Measurements from ENCODE around the gene BTBD1. TPM values are rescaled to one million over a fixed set of nuclear protein-coding genes. Genes with fewer than 3 reads are reported as not detected.

The BTBD1 gene
- total RNA-seq, 1 donor from 2014 or later: 37.8 TPM

DNA sequence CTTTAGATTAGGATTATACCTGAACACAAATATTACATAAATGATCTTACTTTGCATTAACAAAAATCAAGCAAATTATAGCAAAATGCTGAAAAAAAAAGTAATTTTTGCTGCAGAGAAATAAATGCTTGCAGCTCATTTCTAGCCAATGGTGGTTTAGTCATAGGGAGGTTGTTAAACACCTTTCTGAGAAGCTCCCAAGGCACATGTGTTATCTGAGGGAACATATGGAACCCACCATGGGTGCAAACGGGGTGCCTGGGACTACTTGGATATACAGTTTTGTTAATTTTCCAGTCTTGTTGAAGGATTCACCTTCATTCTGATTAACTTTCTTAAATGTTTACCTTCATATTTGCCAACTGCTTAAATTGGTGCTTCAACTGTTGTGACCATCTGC, 90.0 kb downstream of the BTBD1 start:
- no peaks in the 10 kb centered on the region for H3K9me3 Mint-ChIP-seq
- no peaks in the 10 kb centered on the region for H3K4me1 Mint-ChIP-seq
- H3K4me3 Mint-ChIP-seq: no peak overlapping the region
- H3K27ac Mint-ChIP-seq (ENCODE audit: unreplicated experiment): no peak overlapping the region
- TF ChIP-seq, protein P1, sequence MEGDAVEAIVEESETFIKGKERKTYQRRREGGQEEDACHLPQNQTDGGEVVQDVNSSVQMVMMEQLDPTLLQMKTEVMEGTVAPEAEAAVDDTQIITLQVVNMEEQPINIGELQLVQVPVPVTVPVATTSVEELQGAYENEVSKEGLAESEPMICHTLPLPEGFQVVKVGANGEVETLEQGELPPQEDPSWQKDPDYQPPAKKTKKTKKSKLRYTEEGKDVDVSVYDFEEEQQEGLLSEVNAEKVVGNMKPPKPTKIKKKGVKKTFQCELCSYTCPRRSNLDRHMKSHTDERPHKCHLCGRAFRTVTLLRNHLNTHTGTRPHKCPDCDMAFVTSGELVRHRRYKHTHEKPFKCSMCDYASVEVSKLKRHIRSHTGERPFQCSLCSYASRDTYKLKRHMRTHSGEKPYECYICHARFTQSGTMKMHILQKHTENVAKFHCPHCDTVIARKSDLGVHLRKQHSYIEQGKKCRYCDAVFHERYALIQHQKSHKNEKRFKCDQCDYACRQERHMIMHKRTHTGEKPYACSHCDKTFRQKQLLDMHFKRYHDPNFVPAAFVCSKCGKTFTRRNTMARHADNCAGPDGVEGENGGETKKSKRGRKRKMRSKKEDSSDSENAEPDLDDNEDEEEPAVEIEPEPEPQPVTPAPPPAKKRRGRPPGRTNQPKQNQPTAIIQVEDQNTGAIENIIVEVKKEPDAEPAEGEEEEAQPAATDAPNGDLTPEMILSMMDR (conservative IDR thresholded peaks at IDR 0.05): no peak
- H3K27me3 Mint-ChIP-seq (ENCODE audit: low read depth): no peaks in the 10 kb centered on the region
- H3K36me3 Mint-ChIP-seq (ENCODE audit: low read depth): no peaks in the 10 kb centered on the region
- DNase-seq (ENCODE audit: low read depth, low spot score): no peak

DNA sequence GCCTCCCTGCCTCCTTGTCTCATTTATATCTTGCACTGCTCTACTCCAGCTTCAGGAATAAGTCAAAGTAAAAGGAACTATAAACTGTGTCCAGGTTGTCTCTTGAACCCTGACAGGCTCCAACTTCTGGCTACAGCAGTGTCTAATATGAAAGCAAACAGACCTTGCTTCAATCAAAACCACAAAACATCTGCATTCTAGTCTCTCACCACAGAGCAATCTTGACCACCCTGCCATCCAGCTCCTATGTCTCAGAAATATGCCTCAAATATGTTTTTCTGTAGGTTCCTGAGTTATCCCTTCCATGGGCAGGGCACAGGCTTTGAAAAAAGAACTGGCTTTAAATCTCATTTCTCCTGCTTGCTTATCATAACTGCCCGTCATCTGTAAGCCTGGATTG, 94.1 kb downstream of the BTBD1 start:
- Mint-ChIP-seq H3K9me3 (no peaks in the 10 kb centered on the region), H3K27ac (ENCODE audit: unreplicated experiment) (no peak overlapping the region), H3K4me3 (no peak overlapping the region), H3K36me3 (ENCODE audit: low read depth) (no peaks in the 10 kb centered on the region), H3K4me1 (no peaks in the 10 kb centered on the region), H3K27me3 (ENCODE audit: low read depth) (no peaks in the 10 kb centered on the region)
- TF ChIP-seq, protein P1 (conservative IDR thresholded peaks at IDR 0.05): no peak
- no peak for DNase-seq (ENCODE audit: low read depth, low spot score)

DNA sequence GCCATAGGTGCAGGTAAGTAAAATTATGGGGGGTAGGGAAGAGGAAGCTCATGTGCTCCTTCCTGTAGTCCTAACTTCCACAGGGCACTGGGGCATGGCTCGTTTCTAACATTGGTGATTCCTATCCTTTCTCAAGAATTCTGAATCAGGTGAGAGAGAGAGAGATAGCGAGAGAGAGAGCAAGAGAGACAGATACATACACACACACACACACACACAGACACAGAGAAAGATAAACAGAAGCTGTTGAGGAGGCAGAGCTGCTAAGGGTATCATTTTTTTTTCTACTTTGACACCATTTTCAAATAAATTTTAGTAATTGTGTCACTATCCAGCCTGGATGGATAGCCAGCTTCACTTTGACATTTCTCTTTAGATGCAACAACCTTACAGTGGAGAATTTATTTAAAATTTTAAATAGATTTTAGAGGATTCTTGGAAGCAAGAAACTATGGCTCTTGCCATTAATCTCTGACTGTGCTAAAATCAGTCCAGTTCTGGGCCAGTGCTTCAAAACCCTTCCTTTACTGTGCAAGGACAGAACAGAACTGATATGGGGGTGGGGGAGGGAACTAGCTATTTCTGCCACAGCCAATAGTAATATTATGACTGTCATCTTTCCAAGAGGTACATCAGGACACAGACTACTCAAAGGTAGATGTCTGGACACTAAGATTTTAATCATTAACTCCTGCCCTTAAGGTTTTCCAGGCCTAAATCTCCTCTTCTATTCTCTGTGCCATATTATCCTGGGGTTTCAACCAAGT, 95.7 kb downstream of the BTBD1 start:
- TF ChIP-seq, protein P1 (conservative IDR thresholded peaks at IDR 0.05): no peak
- Mint-ChIP-seq H3K4me3 (no peak overlapping the region), H3K36me3 (ENCODE audit: low read depth) (no peaks in the 10 kb centered on the region), H3K27me3 (ENCODE audit: low read depth) (no peaks in the 10 kb centered on the region), H3K4me1 (no peaks in the 10 kb centered on the region), H3K9me3 (no peaks in the 10 kb centered on the region), H3K27ac (ENCODE audit: unreplicated experiment) (no peak overlapping the region)
- DNase-seq (ENCODE audit: low read depth, low spot score): no peak

DNA sequence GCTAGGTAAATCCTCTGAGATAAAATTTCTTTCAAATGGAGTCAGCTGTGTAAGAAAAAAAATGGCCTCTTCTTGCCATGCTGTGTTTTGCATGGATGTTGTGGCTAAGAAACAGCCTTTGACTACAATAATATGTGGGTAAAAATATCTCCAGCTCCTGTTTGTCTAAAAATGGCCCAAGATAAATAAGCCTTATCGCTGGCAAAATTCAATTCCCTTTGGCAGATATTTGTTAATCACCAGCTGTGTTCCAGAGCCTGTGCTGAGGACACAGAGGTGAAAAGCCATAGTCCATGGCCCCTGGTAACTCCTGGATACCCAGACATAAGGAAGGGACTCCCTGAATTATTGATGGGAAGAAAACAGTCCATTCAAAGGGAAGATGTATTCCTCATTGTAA, 96.4 kb downstream of the BTBD1 start:
- Mint-ChIP-seq H3K27me3 (ENCODE audit: low read depth) (no peaks in the 10 kb centered on the region), H3K27ac (ENCODE audit: unreplicated experiment) (no peak overlapping the region), H3K4me3 (no peak overlapping the region), H3K4me1 (no peaks in the 10 kb centered on the region), H3K36me3 (ENCODE audit: low read depth) (no peaks in the 10 kb centered on the region), H3K9me3 (no peaks in the 10 kb centered on the region)
- TF ChIP-seq, protein P1 (conservative IDR thresholded peaks at IDR 0.05): no peak
- no peak for DNase-seq (ENCODE audit: low read depth, low spot score)

DNA sequence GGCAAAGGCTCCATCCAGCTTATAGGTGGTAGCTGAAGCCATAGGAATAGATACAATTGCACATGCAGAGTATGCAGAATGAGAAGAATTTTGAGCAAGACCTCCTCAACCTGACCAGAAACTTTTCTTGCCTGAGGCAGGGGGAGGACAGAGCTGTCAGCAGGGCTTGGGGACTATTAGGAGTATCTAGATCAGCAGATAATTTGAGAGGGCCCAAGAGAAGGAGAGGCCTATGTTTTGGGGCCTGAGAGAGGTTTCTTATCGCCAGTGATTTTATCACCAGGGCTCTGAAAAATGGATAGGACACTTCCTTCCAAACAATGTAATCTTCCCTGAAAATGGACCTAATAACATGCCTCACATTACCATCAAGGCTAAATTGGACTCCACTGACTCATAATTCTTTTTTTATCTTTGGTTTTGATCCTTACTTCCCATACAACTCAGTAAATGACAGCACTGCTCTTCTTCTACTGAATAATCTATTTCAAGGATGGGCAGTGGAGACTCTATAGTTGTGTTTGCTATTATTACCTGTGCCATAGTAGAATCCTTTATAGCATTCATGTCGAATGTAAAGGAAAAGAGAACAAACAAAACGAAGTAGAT, 96.9 kb downstream of the BTBD1 start:
- Mint-ChIP-seq H3K4me1 (no peaks in the 10 kb centered on the region), H3K9me3 (no peaks in the 10 kb centered on the region), H3K36me3 (ENCODE audit: low read depth) (no peaks in the 10 kb centered on the region), H3K27ac (ENCODE audit: unreplicated experiment) (no peak overlapping the region), H3K27me3 (ENCODE audit: low read depth) (no peaks in the 10 kb centered on the region), H3K4me3 (no peak overlapping the region)
- DNase-seq (ENCODE audit: low read depth, low spot score): no peak
- TF ChIP-seq, protein P1 (conservative IDR thresholded peaks at IDR 0.05): no peak
